Measurements from ENCODE around the gene BMP7.

GRCh38 chr20:57221916-57222630, 44.4 kb downstream of the BMP7 start:
- TF ChIP-seq, protein P1, sequence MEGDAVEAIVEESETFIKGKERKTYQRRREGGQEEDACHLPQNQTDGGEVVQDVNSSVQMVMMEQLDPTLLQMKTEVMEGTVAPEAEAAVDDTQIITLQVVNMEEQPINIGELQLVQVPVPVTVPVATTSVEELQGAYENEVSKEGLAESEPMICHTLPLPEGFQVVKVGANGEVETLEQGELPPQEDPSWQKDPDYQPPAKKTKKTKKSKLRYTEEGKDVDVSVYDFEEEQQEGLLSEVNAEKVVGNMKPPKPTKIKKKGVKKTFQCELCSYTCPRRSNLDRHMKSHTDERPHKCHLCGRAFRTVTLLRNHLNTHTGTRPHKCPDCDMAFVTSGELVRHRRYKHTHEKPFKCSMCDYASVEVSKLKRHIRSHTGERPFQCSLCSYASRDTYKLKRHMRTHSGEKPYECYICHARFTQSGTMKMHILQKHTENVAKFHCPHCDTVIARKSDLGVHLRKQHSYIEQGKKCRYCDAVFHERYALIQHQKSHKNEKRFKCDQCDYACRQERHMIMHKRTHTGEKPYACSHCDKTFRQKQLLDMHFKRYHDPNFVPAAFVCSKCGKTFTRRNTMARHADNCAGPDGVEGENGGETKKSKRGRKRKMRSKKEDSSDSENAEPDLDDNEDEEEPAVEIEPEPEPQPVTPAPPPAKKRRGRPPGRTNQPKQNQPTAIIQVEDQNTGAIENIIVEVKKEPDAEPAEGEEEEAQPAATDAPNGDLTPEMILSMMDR (conservative IDR thresholded peaks at IDR 0.05; ENCODE audit: low read depth in 2 of 2), result peak in 1 of 2 experiments; percentile 12; a peak in 1 of 4 replicates
- TF ChIP-seq EZH2 (IDR thresholded peaks at IDR 0.05; ENCODE audit: low read depth, unreplicated experiment) (no peak), CREB1 (CRISPR knock-in tag; IDR thresholded peaks at IDR 0.05; ENCODE audit: low read depth) (no peak), JUNB (IDR thresholded peaks at IDR 0.05; ENCODE audit: unreplicated experiment) (no peak), ZNF331 (CRISPR knock-in tag; IDR thresholded peaks at IDR 0.05; ENCODE audit: low read depth) (no peak), REST (IDR thresholded peaks at IDR 0.05; ENCODE audit: unreplicated experiment) (no peak)

Data from GM23338 (cell line).